ENCODE results near the gene AGAP1.
A peak's percentile ranks its signal among the peaks of the same experiment; 100 is the strongest.

AGAP1 gene

GRCh38 chr2:235745597-235745996 lies 251.8 kb downstream of the AGAP1 start:
- DNase-seq (ENCODE audit: low read depth) = no peak
- no peak overlapping the region for H3K4me3 ChIP-seq (ENCODE audit: low read depth, low read length)
- TF ChIP-seq, protein P1, sequence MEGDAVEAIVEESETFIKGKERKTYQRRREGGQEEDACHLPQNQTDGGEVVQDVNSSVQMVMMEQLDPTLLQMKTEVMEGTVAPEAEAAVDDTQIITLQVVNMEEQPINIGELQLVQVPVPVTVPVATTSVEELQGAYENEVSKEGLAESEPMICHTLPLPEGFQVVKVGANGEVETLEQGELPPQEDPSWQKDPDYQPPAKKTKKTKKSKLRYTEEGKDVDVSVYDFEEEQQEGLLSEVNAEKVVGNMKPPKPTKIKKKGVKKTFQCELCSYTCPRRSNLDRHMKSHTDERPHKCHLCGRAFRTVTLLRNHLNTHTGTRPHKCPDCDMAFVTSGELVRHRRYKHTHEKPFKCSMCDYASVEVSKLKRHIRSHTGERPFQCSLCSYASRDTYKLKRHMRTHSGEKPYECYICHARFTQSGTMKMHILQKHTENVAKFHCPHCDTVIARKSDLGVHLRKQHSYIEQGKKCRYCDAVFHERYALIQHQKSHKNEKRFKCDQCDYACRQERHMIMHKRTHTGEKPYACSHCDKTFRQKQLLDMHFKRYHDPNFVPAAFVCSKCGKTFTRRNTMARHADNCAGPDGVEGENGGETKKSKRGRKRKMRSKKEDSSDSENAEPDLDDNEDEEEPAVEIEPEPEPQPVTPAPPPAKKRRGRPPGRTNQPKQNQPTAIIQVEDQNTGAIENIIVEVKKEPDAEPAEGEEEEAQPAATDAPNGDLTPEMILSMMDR (conservative IDR thresholded peaks at IDR 0.05; ENCODE audit: low read depth, low read length) = no peak

- H3K4me3 ChIP-seq (ENCODE audit: low read depth, low read length) = no peak overlapping the region
- peak; percentile 93 for DNase-seq (ENCODE audit: low read depth)
- TF ChIP-seq, protein P1 (conservative IDR thresholded peaks at IDR 0.05; ENCODE audit: low read depth, low read length) = peak; percentile 89
Observed at GRCh38 chr2:235746257-235746934, 252.6 kb downstream of the AGAP1 start.

DNA sequence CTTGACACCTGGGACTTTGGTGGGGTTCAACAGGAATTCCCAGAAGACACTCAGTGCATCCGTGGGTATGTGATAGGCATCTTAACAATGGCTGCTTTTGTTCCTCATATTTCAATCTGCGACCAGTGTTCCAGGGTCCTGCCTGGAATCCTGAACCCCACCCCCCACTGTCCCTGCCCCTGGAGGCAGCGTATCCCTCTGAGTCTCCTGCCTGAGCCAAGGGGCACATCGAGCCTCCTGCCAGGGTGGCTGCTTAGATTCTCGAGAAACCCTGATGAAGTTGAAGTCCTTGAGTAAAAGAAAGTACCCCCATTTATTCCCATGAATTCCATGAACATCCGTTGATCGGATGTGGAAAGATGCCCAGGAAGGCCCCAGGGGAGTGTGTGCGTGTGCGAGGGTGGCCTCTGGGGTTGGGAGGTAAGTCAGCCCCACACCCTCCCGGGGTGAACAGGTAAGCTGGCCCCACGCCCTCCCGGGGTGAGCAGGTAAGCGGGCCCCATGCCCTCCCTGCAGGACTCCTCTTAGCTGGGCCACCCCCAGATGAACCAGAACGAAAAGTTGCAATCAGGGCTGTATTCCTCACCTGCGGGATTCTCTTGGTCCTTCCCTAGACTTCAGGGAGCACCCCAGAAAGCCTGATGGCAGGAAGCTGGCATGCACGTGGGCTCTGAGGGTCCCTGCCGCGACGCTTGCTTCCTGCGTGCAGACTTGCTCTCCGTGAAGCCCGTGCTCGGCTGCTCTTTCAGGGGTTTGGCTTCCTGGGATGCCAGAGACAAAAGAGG lies 253.3 kb downstream of the AGAP1 start:
- H3K4me3 ChIP-seq (ENCODE audit: low read depth, low read length) = no peak overlapping the region
- TF ChIP-seq, protein P1 (conservative IDR thresholded peaks at IDR 0.05; ENCODE audit: low read depth, low read length) = no peak
- DNase-seq (ENCODE audit: low read depth) = no peak

GRCh38 chr2:235747786-235748091 lies 253.9 kb downstream of the AGAP1 start:
- no peak overlapping the region for H3K4me3 ChIP-seq (ENCODE audit: low read depth, low read length)
- TF ChIP-seq, protein P1 (conservative IDR thresholded peaks at IDR 0.05; ENCODE audit: low read depth, low read length) = no peak
- no peak for DNase-seq (ENCODE audit: low read depth)

DNA sequence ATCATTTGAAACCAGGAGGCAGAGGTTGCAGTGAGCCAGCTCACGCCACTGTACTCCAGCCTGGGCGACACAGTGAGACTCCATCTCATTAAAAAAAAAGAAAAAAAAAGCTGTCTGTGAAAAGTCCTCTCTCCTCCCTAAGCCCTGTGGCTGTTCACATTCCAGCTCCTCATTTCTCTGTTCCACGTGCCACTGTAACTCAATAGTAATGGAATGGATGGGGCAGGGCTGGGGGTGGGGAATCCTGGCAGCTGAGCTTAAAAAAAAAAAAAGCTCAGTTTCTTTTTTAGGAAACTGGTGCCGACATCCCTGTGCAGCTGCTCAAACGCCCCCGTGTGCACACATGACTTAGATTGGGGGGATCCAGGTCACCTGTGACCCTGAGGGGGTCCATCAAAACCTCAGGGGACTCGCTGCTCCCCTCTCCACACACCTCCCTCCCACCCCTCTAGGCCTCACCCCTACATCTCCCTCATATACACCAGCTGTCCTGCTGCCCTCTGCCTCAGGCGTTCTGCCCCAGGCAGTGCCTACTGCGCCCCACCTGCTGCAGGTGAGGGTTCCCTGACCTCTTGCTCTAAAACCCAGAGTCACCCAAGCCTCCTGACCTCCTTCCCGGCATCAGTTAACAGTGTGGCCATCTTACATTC lies 255.4 kb downstream of the AGAP1 start:
- TF ChIP-seq, protein P1 (conservative IDR thresholded peaks at IDR 0.05; ENCODE audit: low read depth, low read length) = no peak
- peak; percentile 50 for DNase-seq (ENCODE audit: low read depth)
- no peak overlapping the region for H3K4me3 ChIP-seq (ENCODE audit: low read depth, low read length)

DNA sequence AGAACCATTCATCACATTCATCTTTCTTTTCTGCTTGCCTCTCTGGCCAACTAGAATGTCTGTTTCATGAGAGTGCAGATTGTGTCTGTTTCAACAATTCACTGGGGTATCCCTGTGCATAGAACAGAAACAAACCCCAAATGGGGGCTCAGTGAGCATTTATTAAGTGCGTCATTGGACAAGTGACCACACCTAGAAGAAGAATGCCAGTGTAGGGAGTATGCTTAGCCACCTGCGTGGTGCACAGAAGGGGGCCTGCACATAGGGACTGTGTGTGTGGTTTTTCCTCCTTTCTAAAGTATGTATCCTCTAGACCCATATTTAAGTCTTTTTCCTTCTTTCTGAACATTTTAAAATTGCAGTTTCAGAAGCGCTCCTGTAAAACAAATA lies 255.9 kb downstream of the AGAP1 start:
- no peak for DNase-seq (ENCODE audit: low read depth)
- TF ChIP-seq, protein P1 (conservative IDR thresholded peaks at IDR 0.05; ENCODE audit: low read depth, low read length) = no peak
- H3K4me3 ChIP-seq (ENCODE audit: low read depth, low read length) = no peak overlapping the region
